ENCODE data around the gene ZNF124. TPM values are rescaled to one million over a fixed set of nuclear protein-coding genes. Genes with fewer than 3 reads are reported as not detected.

Gene ZNF124
- total RNA-seq, 1 experiment from 2014 or later, result 16.3 TPM

Small RNA genes lying within 50 kb of the gene (microRNA-seq; reads per million reads assigned to microRNA genes)
- not detected for gene MIR3916 (ENCODE audit: borderline number of aligned reads)

Other genes with a start within 250 kb of the ZNF124 start
- gene AHCTF1, start 240.1 kb downstream of the ZNF124 start, total RNA-seq (2021; ENCODE audit: unreplicated experiment), result 56.2 TPM
- gene ZNF695, start 164.0 kb downstream of the ZNF124 start, total RNA-seq (2021; ENCODE audit: unreplicated experiment), result 14.9 TPM
- 6.9 TPM for gene ZNF670, start 93.2 kb downstream of the ZNF124 start, total RNA-seq (2021; ENCODE audit: unreplicated experiment)
- gene ZNF669, start 67.7 kb downstream of the ZNF124 start, total RNA-seq (2021; ENCODE audit: unreplicated experiment), result 7.2 TPM
- not detected for gene VN1R5, start 84.1 kb upstream of the ZNF124 start, total RNA-seq (2021; ENCODE audit: unreplicated experiment)
- 37.4 TPM for gene ZNF496, start 159.8 kb upstream of the ZNF124 start, total RNA-seq (2021; ENCODE audit: unreplicated experiment)
- gene NLRP3, start 244.2 kb upstream of the ZNF124 start, total RNA-seq (2021; ENCODE audit: unreplicated experiment), result not detected